Mesendoderm (in vitro differentiated cells): Measurements from ENCODE around the gene SYMPK.

Experiments used
- DNase-seq: peaks from one replicate; pipeline ENCODE4 v3.0.0; 2013
- H2AK5ac ChIP-seq: 2 replicates; pipeline ENCODE4 v1.6.1; 2013; ENCODE audit warnings: low read length, inconsistent platforms
- H2BK120ac ChIP-seq: 2 replicates; pipeline ENCODE4 v1.6.1; 2013; ENCODE audit warnings: low read depth, mild to moderate bottlenecking, low read length, moderate library complexity, mixed read lengths
- H2BK15ac ChIP-seq: replicated peaks from 2 replicates; pipeline ENCODE4 v1.6.1; 2013; ENCODE audit warnings: low read depth, mild to moderate bottlenecking, moderate library complexity
- H2BK5ac ChIP-seq: 2 replicates; pipeline ENCODE4 v1.6.1; 2013; ENCODE audit warnings: low read length, inconsistent platforms
- H3K18ac ChIP-seq: 2 replicates; pipeline ENCODE4 v1.6.1; 2013; ENCODE audit warnings: mild to moderate bottlenecking, low read length, mixed read lengths
- H3K23ac ChIP-seq: one replicate; pipeline ENCODE4 v1.6.1; 2013; ENCODE audit warnings: low read length
- H3K27ac ChIP-seq: 2 replicates; pipeline ENCODE4 v1.5.1; 2013; ENCODE audit warnings: low read depth, mild to moderate bottlenecking, inconsistent platforms, low read length, moderate library complexity
- H3K27me3 ChIP-seq: 2 replicates; pipeline ENCODE4 v1.6.1; 2013; ENCODE audit warnings: low read length, control low read depth, mild to moderate bottlenecking, inconsistent platforms; ENCODE audit not compliant: insufficient read depth, poor library complexity
- H3K36me3 ChIP-seq: 2 replicates; pipeline ENCODE4 v1.6.1; 2013; ENCODE audit warnings: low read length, inconsistent platforms; ENCODE audit not compliant: control insufficient read depth, insufficient read depth
- H3K4ac ChIP-seq: one replicate; pipeline ENCODE4 v1.6.1; 2013; ENCODE audit warnings: low read depth, mild to moderate bottlenecking, low read length, moderate library complexity
- H3K4me1 ChIP-seq: 2 replicates; pipeline ENCODE4 v1.6.1; 2013; ENCODE audit warnings: low read depth, low read length, inconsistent platforms; ENCODE audit not compliant: control insufficient read depth
- H3K4me2 ChIP-seq: 2 replicates; pipeline ENCODE4 v1.6.1; 2013; ENCODE audit warnings: low read length
- H3K4me3 ChIP-seq: 2 replicates; pipeline ENCODE4 v1.5.1; 2013; ENCODE audit warnings: mild to moderate bottlenecking, low read length
- H3K56ac ChIP-seq: one replicate; pipeline ENCODE4 v1.6.1; 2013; ENCODE audit warnings: low read length
- H3K79me1 ChIP-seq: 2 replicates; pipeline ENCODE4 v1.6.1; 2013; ENCODE audit warnings: low read length, inconsistent platforms
- H3K79me2 ChIP-seq: 2 replicates; pipeline ENCODE4 v1.6.1; 2013; ENCODE audit warnings: mild to moderate bottlenecking, low read length; ENCODE audit not compliant: control insufficient read depth, insufficient read depth
- H3K9ac ChIP-seq: 2 replicates; pipeline ENCODE4 v1.6.1; 2013; ENCODE audit warnings: low read length, inconsistent platforms
- H4K5ac ChIP-seq: one replicate; pipeline ENCODE4 v1.6.1; 2013; ENCODE audit warnings: low read length
- H4K8ac ChIP-seq: one replicate; pipeline ENCODE4 v1.6.1; 2013; ENCODE audit warnings: low read depth, mild to moderate bottlenecking, control low read depth, low read length, moderate library complexity
- WGBS: extraction: QIAGEN DNeasy Blood & Tissue Kit; methylation state at CpG from one replicate; pipeline ENCODE4 v1.1.7; 2013; ENCODE audit warnings: low lambda C conversion rate, missing lambda C conversion rate; ENCODE audit not compliant: insufficient coverage; ENCODE audit errors: extremely low coverage; 5-methylcytosine and 5-hydroxymethylcytosine counted together

The SYMPK gene

DNA sequence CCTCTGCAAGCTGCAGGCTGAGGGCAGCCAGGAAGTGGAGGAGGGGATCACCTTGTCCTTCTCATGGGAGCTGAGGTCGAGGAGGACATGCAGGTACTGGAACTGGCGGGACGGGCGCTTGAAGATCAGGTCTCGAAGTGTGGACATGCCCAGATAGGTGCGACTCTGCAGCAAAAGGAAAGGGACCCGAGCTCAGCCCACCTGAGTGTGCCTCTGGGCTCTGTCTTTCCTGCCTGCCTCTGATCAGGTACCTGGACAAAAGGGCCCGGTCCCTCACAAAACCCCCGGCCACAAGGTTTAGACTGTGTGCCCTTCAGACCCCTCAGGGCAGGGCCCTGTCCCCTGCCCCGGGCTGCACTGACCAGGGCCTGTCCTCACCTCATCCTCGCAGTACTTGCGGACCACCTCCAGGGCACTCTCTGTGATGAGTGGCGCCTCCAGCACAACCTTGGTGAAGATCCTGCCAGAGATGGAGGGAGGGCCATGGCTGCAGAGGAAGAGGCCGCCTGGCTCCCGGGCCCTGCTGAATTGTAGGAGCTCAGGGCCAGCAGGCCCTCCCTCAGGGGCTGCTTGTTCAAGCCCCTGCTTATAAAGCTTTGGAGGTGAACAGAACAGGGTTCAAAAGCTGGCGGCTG lies 35.4 kb downstream of the SYMPK start:
- Histone ChIP-seq H3K27me3 (no peaks in the 10 kb centered on the region), H3K9ac (no peak overlapping the region)

DNA sequence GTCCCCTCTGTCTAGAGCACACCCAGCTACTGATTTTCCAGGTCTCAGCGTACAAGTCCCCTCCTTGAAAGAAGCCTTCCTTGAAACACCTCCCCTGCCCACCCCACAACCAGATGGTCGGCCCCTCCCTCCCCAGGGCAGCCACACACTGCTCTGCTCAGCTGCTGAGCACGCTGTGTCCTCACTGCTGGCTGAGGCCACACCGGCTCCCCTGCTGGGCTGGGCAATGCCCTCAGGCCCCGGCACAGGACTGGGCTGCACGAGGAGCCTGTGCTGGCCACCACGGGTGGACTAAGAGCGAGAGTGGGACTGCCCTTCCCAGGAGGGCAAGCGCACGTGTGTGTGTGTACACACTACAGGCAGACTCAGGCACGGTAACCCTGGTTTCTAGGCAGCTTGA lies 36.0 kb downstream of the SYMPK start:
- H3K18ac ChIP-seq, result no peak overlapping the region
- H3K56ac ChIP-seq, result no peak overlapping the region
- H2AK5ac ChIP-seq, result no peak overlapping the region
- H3K9ac ChIP-seq, result no peak overlapping the region
- H2BK15ac ChIP-seq, result no peak overlapping the region
- H3K27me3 ChIP-seq, result no peaks in the 10 kb centered on the region
- no peak overlapping the region for H2BK120ac ChIP-seq
- no peak overlapping the region for H3K4ac ChIP-seq
- H3K23ac ChIP-seq, result no peak overlapping the region
- H4K8ac ChIP-seq, result no peak overlapping the region
- peaks cover 28% of the 10 kb centered on the region for H3K36me3 ChIP-seq
- H3K4me2 ChIP-seq, result no peak overlapping the region
- no peak overlapping the region for H3K4me3 ChIP-seq
- no peak overlapping the region for H4K5ac ChIP-seq
- no peak overlapping the region for H3K27ac ChIP-seq
- H3K79me1 ChIP-seq, result no peaks in the 10 kb centered on the region
- no peaks in the 10 kb centered on the region for H3K4me1 ChIP-seq
- H2BK5ac ChIP-seq, result no peak overlapping the region
- WGBS, result no CpG with 5 or more reads among the region's 11 CpGs
- no peak for DNase-seq
- no peaks in the 10 kb centered on the region for H3K79me2 ChIP-seq

More for the DNA sequence above, 35.4 kb downstream of the SYMPK start:
- no peak for DNase-seq
- no peak overlapping the region for H4K8ac ChIP-seq
- no peak overlapping the region for H2AK5ac ChIP-seq
- no peak overlapping the region for H3K4me2 ChIP-seq
- no peak overlapping the region for H3K4me3 ChIP-seq
- H3K56ac ChIP-seq, result no peak overlapping the region
- no peak overlapping the region for H3K18ac ChIP-seq
- no peak overlapping the region for H2BK120ac ChIP-seq
- peaks cover 30% of the 10 kb centered on the region for H3K36me3 ChIP-seq
- no peak overlapping the region for H2BK5ac ChIP-seq
- H3K79me2 ChIP-seq, result no peaks in the 10 kb centered on the region
- H2BK15ac ChIP-seq, result no peak overlapping the region
- WGBS, result no CpG with 5 or more reads among the region's 16 CpGs
- no peak overlapping the region for H4K5ac ChIP-seq
- H3K4me1 ChIP-seq, result no peaks in the 10 kb centered on the region
- H3K4ac ChIP-seq, result no peak overlapping the region
- H3K27ac ChIP-seq, result no peak overlapping the region
- H3K79me1 ChIP-seq, result no peaks in the 10 kb centered on the region
- H3K23ac ChIP-seq, result no peak overlapping the region

DNA sequence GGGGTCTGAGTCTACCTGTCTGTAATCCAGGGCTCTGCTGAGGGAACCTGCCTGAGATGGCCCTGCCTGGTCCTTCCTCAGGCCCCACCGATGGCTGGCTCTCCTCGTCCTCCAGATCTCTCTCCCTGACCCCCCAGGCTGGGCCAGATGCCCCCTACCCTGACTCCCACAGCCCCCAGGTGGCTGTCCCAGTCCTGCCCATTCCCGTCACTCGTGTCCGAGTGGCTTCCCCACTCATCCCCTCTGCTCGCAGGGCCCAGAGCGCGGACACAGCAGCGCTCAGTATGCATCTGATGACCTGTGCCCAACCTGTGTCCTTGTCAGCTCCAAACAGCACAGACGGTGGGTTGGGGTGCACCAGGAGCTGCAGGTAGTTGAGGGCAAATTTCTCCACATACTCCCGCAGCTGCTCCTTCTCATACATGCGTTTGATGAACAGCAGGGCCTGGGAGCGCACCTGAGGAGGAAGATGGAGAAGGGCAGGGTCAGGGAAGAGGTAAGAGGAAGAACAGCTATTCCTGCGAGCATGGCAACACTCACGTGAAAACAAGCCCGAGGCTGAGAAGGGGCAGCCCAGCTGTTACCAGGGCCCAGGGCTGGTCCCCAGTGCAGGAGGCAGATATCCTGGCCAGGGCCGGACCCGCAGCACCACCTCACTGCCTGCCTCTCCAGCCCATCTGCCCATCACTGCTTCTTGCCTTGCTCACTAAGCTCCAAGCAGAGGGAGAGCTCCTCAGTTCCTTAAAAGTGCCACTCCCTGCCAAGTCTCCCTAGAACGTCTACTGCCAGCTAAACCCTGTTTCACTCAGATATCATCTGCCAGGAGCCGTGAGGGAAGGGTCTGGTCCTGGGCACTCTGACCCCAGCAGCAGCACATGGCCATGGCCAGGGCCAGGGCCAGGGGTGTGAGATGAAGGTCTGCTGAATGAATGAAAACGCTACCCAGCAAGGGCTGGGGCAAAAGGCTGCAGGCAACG lies 36.7 kb downstream of the SYMPK start:
- WGBS, result no CpG with 5 or more reads among the region's 22 CpGs
- Histone ChIP-seq H3K18ac (no peak overlapping the region), H3K4ac (no peak overlapping the region), H3K4me2 (no peak overlapping the region), H3K27ac (no peak overlapping the region), H2BK5ac (no peak overlapping the region), H3K4me3 (no peak overlapping the region), H4K5ac (no peak overlapping the region), H3K79me1 (no peaks in the 10 kb centered on the region), H3K56ac (no peak overlapping the region), H3K4me1 (no peaks in the 10 kb centered on the region), H3K23ac (no peak overlapping the region), H2AK5ac (no peak overlapping the region), H2BK120ac (no peak overlapping the region), H3K27me3 (no peaks in the 10 kb centered on the region), H2BK15ac (no peak overlapping the region), H4K8ac (no peak overlapping the region), H3K79me2 (no peaks in the 10 kb centered on the region), H3K9ac (no peak overlapping the region), H3K36me3 (peaks cover 28% of the 10 kb centered on the region)
- no peak for DNase-seq

DNA sequence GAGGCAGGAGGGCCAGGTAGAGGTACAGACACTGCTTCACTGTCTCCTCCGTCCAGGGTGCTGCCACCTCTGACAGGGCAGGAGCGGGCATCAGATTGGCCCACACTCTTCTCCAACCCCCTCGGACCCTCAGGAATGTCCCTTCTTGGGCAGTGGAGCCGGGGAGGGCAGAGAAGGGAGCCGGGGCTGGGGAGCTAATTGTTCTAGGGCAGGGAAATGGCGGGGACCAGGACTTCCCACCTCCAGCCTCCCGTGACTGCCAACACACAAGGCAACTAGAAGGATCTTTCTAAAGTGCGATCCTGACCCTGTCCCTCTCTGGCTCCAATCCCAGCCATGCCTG lies 37.7 kb downstream of the SYMPK start:
- H3K4ac ChIP-seq, result no peak overlapping the region
- no CpG with 5 or more reads among the region's 8 CpGs for WGBS
- H2BK5ac ChIP-seq, result no peak overlapping the region
- no peak overlapping the region for H2BK15ac ChIP-seq
- H2BK120ac ChIP-seq, result no peak overlapping the region
- H3K56ac ChIP-seq, result no peak overlapping the region
- no peaks in the 10 kb centered on the region for H3K27me3 ChIP-seq
- no peak overlapping the region for H3K9ac ChIP-seq
- H3K79me1 ChIP-seq, result no peaks in the 10 kb centered on the region
- peaks cover 25% of the 10 kb centered on the region for H3K36me3 ChIP-seq
- H3K4me2 ChIP-seq, result no peak overlapping the region
- no peak overlapping the region for H3K27ac ChIP-seq
- no peak overlapping the region for H3K23ac ChIP-seq
- no peak for DNase-seq
- no peak overlapping the region for H4K8ac ChIP-seq
- H2AK5ac ChIP-seq, result no peak overlapping the region
- H3K4me3 ChIP-seq, result no peak overlapping the region
- H4K5ac ChIP-seq, result no peak overlapping the region
- no peaks in the 10 kb centered on the region for H3K79me2 ChIP-seq
- H3K18ac ChIP-seq, result no peak overlapping the region
- H3K4me1 ChIP-seq, result no peaks in the 10 kb centered on the region

DNA sequence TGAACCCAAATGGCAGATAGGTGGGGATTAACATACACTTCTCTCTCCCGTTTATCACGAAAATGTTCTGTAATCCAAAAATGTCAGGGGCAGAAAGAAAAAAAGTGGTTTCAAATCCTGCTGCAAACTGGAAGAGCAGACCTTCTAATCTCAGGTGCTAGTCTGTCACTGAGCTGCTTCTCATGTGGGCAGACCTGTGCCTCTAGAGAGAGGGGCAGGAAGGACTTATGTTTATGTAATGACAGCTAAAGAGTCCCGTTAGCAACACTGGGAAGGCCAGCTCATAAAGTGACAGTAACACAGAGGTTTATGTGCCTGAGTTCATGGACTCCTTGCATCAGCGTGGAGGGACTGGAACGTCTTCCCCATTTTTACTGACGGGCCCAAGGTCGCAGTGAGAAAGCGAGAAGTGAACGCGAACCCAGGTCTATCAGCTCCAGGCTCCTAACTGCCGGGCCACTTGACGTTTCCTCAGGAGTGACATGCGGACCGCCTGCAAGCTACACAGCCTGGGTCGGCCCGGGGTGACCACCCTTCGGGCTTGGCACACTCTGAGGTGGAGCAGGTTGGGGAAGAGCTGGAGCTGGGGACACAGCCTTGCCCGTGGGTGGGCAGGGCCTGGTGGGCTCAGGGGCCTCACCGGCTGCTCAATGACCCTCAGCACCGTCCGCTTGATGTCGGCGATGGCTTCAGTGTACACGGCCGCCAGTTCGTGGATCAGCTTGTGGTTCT lies 38.2 kb downstream of the SYMPK start:
- no peak overlapping the region for H3K4ac ChIP-seq
- no peak overlapping the region for H3K23ac ChIP-seq
- no peak overlapping the region for H2BK120ac ChIP-seq
- H3K79me2 ChIP-seq, result no peaks in the 10 kb centered on the region
- no peak overlapping the region for H3K18ac ChIP-seq
- H3K56ac ChIP-seq, result no peak overlapping the region
- H3K4me1 ChIP-seq, result no peaks in the 10 kb centered on the region
- H3K79me1 ChIP-seq, result no peaks in the 10 kb centered on the region
- no peak overlapping the region for H2BK5ac ChIP-seq
- H4K5ac ChIP-seq, result no peak overlapping the region
- H2AK5ac ChIP-seq, result no peak overlapping the region
- H3K27ac ChIP-seq, result no peak overlapping the region
- H3K4me3 ChIP-seq, result no peak overlapping the region
- H3K4me2 ChIP-seq, result no peak overlapping the region
- no peak for DNase-seq
- no peak overlapping the region for H2BK15ac ChIP-seq
- peaks cover 22% of the 10 kb centered on the region for H3K36me3 ChIP-seq
- H4K8ac ChIP-seq, result no peak overlapping the region
- H3K27me3 ChIP-seq, result no peaks in the 10 kb centered on the region
- H3K9ac ChIP-seq, result no peak overlapping the region
- WGBS, result no CpG with 5 or more reads among the region's 26 CpGs
